GM19438 (cell line): ENCODE results near the gene LYRM1.
"Not testable (repeated sequence)": the region's sequence is repeated elsewhere in the genome, so short reads cannot be mapped to it uniquely, and the experiment has no call there.

Source experiments
- ATAC-seq: cut with Tn5 transposase; IDR thresholded peaks from one replicate; pipeline ENCODE4 v1.9.1; 2021; ENCODE audit warnings: low read depth; ENCODE audit not compliant: unreplicated experiment

The LYRM1 gene

DNA sequence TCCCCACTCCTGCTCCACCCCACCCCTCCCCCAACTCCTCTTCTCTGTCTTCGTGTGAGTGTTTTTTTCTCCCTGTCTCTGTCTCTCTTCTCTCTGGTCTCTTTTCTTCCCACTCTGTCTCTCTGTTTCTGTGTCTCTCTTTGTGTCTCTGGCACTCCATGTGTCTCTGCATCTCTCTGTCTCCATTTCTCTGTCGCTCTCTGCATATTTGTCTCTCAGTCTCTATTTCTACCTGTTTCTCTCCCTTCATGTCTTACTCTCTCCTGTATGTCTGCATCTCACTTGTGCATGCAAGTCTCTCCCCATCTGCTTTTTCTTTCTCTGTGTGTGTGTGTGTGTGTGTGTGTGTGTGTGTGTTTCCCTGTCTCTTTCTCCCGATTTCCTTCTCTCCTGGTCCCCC is 68.2 kb downstream of the LYRM1 start:
- ATAC-seq: no peak

- no peak for ATAC-seq
Observed at GRCh38 chr16:20969386-20969785, 68.8 kb downstream of the LYRM1 start.

DNA sequence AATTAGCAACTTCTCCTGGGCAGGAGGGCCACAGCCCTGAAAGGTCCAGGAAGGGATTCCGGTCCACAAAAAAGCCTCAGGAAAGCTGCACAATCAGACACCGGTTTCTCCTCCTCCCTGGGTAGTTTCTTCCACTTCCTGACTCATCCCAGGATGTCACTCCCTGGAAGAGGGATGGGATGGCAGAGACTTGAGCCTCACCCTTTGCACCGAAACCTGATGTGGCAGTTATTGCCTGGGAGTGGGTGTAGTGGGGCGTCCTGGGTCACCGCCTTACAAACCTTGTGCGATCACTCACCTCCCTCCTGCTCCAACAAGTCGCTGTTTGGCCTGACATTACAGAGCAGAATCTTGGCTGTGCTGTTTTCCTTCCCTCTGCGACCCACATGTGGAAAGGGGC is 70.8 kb downstream of the LYRM1 start:
- ATAC-seq: no peak

DNA sequence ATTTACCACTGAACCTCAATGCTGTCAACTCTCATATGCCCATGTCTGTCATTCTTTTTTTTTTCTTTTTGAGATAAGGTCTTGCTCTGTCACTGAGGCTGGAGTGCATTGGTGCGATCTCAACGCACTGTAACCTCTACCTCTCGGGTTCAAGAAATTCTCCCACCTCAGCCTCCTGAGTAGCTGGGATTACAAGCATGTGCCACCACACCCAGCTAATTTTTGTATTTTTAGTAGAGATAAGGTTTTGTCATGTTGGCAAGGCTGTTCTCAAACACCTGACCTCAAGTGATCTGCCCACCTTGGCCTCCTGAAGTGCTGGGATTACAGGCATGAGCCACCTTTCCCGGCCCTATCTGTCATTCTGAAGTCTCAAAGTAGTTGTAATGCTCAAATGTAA is 72.6 kb downstream of the LYRM1 start:
- ATAC-seq: not testable (repeated sequence)
